Stimulated activated CD8-positive, alpha-beta memory T cell treated with anti-CD3 and anti-CD28 coated beads, Interleukin-4, amount 100 ng/mL, for 4 hours (primary cell): ENCODE measurements around the gene CCDC181.
"Not testable (repeated sequence)": the region's sequence is repeated elsewhere in the genome, so short reads cannot be mapped to it uniquely, and the experiment has no call there.

ENCODE experiments used
- DNase-seq, 2 donors: peaks; one replicate each; pipeline ENCODE4 v3.0.0-alpha.2; 2020; ENCODE audit warnings: low read depth in 2 of 2, low spot score in 1 of 2

Gene CCDC181

DNA sequence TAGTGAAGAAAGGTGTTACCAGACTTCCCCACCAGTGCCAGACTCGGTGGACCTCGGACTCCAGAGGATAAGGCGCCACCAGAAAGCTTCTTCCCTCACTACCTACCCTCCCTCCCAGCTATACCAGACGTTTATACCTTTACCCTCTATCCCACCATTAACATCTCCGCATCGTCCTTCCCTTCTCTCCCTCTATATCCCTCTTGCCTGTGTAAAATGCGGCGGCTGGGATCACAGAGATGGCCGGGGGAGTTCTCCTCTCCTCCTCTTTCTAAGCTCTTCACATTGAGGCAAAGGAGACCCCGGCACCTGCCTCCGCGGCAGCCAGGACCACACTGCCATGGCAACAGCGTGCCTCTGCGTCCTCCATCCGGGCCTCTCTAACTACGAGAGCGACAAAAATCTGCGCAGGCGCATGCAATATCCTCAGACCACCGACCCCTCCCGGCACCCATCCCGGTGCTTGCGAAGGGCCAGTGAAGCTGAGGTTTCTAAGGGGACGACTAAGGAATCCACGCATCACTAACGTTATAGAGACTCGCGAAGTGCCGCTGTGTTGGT lies at the start of gene CCDC181:
CCDC181 (minus strand) TSS at position 394 of the 561 bp plus-strand sequence. CDS start 2,547 bp downstream, outside the sequence.
- DNase-seq: peak in 1 of 2 donors; percentile 11

DNA sequence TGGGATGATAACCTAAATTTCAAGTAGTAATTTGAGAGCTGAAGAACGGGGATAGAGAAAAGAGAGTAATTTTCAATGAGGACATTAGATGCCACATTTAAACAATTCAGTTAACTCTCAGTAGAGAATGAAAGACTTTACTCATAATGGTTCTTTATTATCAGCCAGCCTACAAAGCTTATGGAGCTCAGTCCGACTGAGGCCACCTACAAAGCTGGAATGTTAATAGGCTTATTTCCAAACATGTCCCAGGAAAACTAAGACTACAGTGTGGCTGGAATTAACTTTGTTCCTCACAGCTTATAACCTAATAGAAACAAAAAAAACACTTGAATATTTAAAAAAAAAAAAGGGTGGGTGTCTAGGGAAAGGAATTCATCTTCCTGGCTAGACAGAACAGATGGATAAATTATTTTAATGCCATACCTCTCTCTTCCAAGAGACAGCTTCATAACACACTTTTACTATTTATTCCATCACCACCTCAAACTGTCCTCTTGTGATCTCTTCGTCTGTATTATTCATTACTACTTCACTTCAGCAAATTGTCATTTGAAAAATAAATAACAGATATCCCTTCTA lies 48.6 kb upstream of the CCDC181 start:
- DNase-seq: no peak

DNA sequence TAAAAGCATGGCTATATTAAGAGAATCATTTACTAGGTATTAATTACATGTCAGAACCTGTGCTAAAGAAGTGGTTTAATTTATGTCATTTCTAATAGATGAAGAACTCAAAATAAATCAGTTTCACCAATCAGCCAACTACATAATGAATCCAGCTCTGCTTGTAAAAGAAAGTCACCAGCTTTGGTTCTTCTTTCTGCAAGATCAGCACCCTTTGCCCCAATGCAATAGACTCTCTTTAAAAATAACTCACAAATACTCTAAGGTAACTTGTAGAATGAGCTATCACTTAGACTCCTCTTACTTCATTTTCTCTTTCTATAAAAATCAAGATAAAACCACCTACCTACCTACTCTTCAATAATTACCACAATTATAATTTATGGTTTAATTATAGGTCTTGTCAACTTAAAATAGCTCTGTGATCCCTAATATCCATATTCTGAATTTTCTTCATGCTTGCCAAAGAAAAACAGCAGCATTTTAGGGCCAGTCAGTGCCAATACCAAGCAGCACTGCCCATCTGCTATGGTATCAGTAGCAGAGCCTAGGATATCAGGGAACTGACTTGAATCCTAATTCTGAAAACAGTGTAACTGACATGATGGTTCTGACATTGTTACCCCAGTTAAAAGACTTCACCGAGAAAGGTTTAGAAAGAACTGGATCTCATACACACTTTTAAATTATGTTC lies 47.2 kb upstream of the CCDC181 start:
- no peak for DNase-seq

DNA sequence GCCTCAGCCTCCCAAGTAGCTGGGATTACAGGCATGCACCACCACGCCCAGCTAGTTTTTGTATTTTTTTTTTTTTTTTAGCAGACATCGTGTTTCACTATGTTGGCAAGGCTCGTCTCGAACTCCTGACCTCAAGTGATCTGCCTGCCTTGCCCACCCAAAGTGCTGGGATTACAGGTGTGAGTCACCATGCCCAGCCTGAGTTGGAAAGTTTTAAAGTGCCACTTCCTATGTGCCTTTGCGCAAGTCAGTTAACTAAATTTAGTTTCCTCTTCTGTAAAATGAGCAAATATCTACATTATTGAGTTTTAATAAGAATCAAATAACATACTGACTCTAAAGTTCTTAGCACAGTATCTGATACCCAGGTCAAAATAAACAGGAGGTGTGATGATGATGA lies 46.1 kb upstream of the CCDC181 start:
- no peak for DNase-seq

DNA sequence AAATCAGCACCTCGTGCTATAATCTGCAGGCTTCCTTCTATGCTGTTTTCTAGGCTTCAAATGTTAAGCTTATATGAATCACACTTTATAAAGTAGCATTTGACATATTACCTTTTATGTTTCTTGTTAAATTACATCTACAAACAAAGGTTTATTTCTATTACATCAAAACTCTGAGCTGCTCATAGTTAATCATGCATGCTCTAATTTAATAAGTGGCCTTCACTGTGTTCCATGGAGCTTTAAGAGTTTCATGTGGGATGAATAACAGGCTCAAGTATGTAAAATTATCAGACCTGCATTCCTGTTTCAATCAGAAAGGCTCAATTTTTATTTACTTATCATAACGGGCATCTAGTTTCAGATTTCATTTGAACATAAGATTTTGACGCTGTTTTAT lies 45.5 kb upstream of the CCDC181 start:
- DNase-seq: no peak

DNA sequence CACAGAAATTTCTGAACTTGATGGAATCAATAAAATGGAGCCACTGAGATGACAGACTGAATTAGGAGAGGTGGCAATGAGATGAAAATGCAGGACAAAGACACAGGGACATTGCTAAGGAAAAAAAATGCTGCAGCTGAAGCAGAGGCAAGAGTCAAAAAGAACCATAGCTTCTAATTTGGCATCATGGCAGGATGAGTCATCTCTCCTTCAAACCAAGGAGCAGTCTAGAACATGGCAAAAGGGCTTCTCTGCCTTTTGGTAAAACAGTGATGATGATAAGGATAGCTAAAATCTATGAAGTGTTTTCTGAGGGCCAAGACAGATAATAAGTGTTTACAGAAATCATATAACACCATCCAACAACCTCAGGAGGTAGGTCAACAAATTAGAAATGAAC lies 41.7 kb upstream of the CCDC181 start:
- no peak for DNase-seq

DNA sequence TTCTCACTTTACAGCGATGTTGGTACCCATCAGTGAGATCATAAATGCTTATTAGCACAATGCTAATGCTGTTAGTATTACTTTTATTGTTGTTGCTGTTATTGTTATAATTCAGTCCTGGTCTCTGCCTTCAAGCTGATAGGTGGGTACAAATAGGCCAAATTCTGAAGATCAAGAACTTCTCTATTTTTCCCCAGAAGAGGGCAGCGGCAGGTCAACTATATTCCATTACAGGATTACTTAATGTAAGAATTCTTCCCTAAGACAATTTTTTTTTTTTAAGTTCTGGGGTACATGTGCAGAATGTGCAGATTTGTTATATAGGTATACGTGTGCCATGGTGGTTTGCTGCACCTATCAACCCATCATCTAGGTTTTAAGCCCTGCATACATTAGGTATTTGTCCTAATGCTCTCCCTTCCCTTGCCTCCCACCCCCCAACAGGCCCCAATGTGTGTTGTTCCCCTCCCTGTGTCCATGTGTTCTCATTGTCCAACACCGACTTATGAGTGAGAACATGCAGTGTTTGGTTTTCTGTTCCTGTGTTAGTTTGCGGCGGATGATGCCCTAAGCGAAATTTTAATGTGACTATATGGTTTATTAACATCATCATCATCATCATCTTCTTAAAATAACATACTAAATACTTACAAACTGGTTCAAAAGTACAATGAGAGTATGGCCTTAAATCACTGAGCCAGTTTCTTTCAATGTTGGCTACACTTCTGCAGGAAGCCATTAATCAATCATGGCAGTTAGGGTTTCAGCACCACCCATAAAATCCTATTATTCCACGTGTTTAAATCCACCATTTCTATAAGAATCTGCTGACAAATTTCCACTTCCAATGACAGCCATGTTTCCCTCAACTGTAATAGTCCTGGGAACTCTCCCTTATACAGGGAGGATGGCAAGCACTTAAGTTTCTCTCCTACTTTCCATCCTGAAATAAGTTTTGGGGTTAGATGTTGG lies 39.3 kb upstream of the CCDC181 start:
- no peak for DNase-seq

DNA sequence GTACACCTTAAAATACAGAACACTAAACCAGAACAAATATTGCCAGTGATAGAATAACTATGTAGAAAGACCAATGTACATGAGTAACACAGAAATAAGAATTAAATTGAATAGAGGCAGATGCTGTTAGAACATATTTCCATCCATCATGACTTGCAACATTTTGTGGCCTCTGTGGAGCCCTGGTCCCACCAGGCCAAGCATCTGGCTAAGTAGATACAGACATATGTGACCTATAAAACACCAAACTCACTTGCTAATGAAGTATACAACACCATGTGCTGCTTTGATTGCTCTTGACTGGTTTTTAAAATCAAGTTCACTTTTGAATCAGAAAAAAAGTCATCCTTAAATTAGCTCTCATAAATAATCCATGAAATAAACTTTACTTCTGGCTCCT lies 38.0 kb upstream of the CCDC181 start:
- no peak for DNase-seq

DNA sequence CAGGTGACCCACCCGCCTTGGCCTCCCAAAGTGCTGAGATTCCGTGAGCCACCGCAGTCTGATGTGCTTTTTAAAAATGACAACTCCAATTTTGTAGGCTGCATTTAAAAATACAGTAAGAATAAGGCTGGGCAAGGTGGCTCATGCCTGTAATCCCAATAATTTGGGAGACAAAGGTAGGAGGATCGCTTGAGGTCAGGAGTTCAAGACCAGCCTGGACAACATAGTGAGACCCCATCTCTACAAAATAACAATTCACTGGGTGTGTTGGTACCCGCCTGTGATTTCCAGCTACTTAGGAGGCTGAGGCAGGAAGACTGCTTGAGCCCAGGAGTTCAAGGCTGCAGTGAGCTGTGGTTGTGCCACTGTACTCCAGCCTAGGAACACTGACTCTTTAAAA lies 35.1 kb upstream of the CCDC181 start:
- no peak for DNase-seq

DNA sequence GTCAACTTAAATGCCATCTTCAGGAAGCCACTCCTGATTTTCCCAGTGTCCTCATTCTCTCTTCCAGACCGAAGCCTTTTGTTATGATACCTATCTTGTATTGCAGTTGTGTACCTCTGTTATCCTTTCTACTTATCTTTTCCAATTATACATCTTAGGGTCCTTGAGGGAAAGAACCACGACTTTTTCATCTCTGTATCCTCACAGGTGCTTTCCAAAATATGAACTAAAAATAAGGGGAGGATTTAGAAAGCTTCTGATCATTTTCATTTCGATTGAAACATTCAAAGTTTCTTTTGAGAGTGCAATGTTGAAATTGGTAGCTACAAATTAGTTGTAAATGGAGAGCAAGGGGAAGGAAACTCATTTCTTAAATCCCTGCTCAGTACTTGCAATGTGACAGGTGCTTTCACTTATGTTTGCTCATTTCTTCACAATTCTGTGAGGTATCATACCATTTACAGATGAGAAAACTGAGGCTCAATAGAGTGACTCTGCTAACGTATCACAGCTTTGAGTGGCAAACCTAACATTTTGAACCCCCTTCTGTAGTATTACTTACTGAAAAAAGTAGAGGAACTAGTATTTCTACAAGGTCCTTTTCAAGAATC lies 34.2 kb upstream of the CCDC181 start:
- no peak for DNase-seq

DNA sequence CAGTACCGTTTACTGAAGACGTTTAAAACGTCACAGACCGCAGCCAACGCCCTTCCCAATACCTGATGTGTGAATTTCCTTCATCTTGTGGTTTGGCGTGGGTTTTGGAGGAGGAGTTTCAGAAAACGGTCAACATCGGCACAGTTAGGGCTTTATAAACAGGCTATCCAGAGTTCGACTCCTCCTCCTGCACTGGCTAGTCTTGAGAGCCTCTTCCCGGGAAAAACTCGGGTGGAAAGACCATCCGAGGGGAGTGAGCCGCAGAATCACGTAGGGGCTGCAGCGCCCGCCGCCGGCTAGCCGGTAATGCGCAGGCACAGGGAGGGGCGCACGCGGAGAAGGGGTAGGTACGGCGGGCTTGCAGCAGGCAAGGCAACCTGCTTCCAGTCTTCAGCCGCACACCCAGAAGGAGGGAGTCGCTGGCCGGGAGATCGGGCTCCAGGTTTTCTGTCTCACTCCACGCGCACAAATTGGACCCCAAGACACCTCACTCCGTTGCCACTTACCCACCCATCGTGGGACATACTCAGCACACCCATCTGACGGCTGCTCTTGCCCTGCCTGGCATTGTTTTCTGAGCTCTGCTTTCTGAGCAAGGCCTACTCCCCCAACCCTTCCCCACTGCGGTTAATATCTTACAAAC lies 33.0 kb upstream of the CCDC181 start:
- no peak for DNase-seq

DNA sequence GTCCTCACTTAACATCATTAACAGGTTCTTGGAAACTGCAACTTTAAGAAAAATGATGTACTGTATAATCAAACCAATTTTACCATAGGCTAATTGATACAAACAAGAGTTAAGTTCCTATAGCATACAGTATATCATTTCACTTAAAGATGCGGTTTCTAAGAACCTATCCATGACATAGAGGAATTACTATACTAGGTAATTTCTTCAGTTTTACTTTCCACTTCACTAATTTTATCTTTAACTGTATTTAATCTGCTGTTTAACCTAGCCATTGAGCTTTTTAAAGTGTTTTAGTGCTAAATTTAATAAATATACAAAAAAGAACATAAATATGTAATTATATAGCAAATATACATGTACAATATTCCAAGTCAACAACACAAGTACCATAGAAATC lies 30.2 kb upstream of the CCDC181 start:
- no peak for DNase-seq

DNA sequence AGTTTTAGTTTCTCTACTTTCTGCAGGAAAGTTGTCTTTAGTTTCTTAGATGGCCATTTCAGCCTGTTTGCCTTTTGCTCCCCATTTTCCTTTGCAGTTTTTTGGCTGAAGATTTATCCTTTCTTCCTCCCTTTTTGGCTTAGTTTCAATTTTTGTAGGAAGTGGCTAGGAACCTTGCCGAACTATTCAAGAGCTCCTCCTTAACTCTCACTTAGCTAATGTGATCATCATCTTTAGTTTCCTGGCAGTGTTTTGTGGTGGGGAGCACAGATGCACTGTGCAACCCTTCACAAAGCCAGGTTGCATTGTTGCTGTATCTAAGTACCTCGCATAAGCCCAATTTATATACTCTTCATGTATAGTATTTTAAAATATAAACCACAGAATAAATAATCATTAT lies 28.8 kb upstream of the CCDC181 start:
- no peak for DNase-seq

DNA sequence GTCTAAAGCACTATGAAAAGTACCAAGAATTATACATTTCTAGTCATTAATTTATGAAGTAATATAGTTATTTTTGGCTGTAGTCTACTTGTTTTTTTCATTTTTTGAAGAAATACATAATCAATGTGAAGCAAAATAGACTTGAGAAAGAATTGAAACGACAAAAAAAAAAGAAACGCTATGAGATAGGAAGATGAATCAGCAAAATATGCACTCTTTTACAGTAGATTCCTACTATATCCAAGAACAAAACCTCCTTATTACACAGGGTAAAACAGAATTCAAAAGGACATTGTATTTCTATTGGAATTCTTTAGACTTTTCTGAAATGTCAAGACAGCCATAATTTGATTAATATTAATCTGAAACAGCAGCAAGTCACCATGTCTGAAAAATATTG lies 25.6 kb upstream of the CCDC181 start:
- no peak for DNase-seq

DNA sequence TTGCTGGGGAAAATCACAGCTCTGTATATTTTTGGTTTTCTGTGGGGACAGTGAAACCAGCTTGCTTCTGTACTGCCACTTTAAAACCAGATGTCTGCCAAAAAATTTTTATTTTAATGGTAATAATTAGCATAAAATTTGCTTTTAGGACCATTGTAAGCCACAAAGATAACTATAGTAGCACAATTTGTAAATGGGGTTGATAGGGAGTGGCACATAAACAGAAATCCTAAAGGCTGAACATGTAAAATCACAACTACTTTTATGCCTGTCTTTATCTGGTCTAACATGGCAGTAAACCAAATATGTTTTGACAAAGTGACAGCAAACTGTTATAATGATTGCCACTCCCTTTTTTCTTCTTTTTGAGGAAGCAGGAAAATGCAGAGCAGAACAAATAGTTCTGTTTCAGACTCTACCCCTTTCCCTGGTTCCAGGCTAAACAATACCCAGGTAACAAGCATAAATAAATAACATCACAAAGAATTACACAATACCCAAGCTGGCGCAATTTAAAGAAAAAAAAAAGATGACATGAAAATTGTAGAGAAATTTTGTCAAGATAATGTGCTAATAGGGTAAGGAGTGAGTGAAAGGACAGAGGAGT lies 24.0 kb upstream of the CCDC181 start:
- DNase-seq: no peak

DNA sequence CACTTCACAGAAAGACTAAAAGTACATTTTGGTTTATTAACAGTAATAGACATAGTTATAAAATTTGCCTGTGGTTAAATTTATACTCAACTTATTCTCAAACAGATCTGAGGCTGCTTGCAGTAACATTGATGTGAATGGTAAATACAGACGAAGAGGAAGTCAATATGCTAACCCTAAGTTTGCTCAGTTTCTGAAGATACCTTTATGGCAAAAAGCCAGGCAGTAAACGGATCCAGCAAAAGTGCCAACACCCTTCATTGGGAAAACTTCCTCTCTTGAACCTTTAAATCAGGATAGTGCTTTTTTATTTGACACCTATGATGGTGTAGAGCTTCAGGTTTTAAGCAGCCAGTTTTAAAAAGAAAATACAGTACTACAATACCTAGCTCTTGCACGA lies 16.6 kb upstream of the CCDC181 start:
- DNase-seq: no peak

DNA sequence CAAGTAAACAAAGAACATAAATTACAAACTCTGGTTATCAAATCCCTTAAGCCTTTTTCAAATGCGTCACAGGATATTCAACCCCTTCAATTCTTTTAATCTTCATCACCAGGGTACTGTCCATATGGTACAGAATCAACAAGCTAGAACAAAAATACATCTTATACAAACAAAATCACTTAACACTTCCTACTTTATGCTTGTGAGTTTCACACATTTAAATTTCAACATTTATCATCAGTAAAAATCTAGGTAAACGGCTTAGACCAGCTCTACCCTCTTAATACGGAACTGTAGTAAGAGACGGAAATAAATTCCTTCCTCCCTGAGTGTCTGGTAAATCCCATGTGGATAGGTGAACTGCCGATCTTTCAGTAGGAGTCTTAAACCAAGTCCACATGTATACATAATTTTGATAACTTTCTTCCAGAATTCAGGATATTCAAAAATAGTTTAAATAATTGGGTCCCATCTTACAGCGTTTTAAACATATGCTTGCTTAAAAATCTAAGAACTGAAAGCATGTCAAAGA lies 1.0 kb downstream of the CCDC181 start:
- DNase-seq: no peak

DNA sequence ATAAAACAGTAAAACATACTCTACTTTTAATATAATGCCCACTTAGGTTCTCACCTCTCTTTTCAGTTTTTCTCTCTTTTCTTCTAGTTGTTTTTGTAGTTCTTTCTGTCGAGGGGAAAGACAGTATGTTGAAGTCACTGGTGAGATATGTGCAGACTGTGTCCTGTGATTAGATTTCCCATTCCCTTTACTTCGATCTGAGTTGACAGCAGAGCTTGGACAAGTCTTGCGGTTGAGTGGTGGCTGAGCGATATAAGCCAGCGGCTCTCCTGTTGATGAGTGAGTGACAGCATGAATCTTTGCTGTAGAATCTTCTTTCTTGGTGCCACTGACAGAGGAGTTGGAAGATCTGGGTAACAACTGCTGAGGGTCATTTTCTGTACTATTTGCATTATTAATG lies 6.0 kb downstream of the CCDC181 start:
- DNase-seq: no peak

DNA sequence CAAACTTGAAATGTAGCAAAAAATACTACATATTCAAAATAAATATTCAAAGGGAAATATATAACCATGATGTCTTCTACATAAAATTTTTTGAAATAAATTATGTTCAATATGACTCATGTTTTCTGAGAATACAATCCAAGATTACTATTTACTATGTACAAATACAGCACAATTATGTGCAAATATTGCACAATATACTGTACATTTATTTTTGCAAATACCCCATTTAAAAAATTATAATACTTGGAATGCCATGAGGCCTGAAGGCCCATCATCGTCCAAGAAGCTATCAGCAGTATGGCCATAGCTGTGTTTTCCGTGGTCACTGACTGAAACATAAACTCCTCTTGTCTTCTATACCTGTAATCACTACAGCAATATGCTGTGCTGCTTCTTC lies 12.3 kb downstream of the CCDC181 start:
- DNase-seq: no peak

DNA sequence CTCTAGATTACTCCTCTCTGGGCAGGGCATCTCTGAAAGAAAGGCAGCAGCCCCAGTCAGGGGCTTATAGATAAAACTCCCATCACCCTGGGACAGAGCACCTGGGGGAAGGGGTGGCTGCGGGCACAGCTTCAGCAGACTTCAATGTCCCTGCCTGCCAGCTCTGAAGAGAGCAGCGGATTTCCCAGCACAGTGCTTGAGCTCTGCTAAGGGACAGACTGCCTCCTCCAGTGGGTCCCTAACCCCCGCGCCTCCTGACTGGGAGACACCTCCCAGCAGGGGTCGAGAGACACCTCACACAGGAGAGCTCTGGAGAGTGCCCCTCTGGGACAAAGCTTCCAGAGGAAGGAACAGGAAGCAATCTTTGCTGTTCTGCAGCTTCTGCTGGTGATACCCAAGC lies 18.9 kb downstream of the CCDC181 start:
- not testable (repeated sequence) for DNase-seq
